Spinal cord (tissue), 10 donors: ENCODE measurements around the gene DNASE1. TPM values are rescaled to one million over a fixed set of nuclear protein-coding genes. Genes with fewer than 3 reads are reported as not detected.

Experiments
- DNase-seq, 6 donors: peaks; one replicate each; pipeline versions ENCODE4 v3.0.0 to v3.0.0-alpha.2; 2013 to 2015; ENCODE audit warnings: low spot score in 6 of 6, low read depth in 4 of 6
- H3K27ac ChIP-seq: one replicate; pipeline ENCODE4 v1.5.1; 2013; ENCODE audit warnings: low read depth, low read length, control low read depth
- H3K27me3 ChIP-seq: one replicate; pipeline ENCODE4 v1.6.1; 2013; ENCODE audit warnings: low read length; ENCODE audit not compliant: control insufficient read depth, insufficient read depth
- H3K36me3 ChIP-seq: one replicate; pipeline ENCODE4 v1.6.1; 2013; ENCODE audit warnings: low read length; ENCODE audit not compliant: control insufficient read depth, insufficient read depth
- H3K4me1 ChIP-seq: one replicate; pipeline ENCODE4 v1.6.1; 2013; ENCODE audit warnings: low read length; ENCODE audit not compliant: control insufficient read depth, insufficient read depth
- H3K4me3 ChIP-seq: one replicate; pipeline ENCODE4 v1.5.1; 2013; ENCODE audit warnings: low read depth, low read length, control low read depth
- H3K9me3 ChIP-seq: one replicate; pipeline ENCODE4 v1.6.1; 2013; ENCODE audit warnings: low read length; ENCODE audit not compliant: control insufficient read depth, insufficient read depth
- WGBS: methylation state at CpG from one replicate; pipeline ENCODE4 v1.1.5; 2013; ENCODE audit warnings: missing lambda C conversion rate; ENCODE audit not compliant: insufficient coverage; 5-methylcytosine and 5-hydroxymethylcytosine counted together
- polyA plus RNA-seq, 2 donors: library from polyadenylated mRNA; unstranded; fragments of 120-200 nt; gene quantifications; one replicate each; pipeline ENCODE4 v1.2.1, GENCODE V29; 2013; ENCODE audit not compliant: insufficient read length in 2 of 2
- total RNA-seq, 2 donors: library from RNA; depleted of rRNA in 1 of 2; stranded (reverse); fragments of 120-200 nt in 1 of 2; fragments of >200 nt in 1 of 2; gene quantifications; one replicate each; pipeline versions ENCODE4 v1.2.3 to v1.2.4, GENCODE V29; 2013 to 2014
- donor health status: healthy.

The DNASE1 gene
- total and polyA plus RNA-seq, 4 donors, result 23.5 to 37.6 (median 26.7) TPM

DNA sequence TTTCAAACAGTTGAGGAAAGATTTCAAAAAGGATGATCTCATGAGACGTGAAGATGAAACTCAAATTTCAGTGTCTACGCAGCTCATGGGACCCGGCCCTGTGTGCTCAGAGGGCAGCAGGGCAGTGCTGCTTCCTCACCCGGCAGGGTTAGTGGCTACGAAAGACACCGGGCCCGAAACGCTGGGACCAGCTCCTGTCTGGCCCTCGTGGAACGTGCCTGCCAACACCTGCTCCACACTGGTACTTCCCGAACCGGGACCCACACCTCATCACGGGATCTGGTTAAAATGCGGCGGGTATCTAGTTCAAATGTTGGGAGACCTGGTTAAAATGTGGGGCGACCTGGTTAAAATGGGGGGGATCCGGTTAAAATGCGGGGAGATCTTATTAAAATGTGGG lies 18.7 kb downstream of the DNASE1 start:
- WGBS, result 95% methylated on average over 18 of the region's 18 CpGs
- DNase-seq, result no peak

DNA sequence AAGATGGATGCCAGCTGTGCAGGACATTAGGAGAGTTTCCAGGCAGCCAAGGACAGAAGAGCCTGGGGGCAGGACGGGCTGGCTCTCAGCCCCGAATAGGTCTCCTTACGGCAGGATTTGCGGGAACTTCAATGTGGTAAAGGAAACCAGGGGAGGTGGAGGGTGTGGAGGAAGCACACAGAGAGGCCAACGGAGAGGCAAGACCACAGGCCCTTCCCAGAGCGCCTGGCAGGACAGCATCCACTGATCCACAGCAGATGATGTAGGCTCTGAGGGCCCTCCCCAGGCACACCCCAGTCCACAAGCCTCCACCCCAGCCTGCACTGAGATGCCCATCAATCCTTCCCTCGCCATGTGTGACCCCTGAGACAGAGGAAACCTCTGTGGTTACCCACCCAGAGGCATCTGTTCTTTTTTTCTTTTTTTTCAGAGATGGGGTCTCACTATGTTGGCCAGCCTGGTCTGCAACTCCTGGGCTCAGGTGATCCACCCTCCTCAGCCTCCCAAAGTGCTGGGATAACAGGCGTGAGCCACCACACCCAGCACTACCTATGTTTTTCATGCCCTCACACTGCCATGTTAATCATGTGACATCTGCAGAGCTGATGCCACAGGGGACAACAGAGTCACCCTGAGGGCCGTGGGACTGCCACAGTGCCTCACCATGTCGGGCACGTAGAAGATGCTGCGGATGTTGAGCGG lies 19.3 kb downstream of the DNASE1 start:
- Histone ChIP-seq H3K4me3 (no peak overlapping the region), H3K36me3 (peaks cover 90% of the 10 kb centered on the region), H3K4me1 (peaks cover 8% of the 10 kb centered on the region), H3K27me3 (no peaks in the 10 kb centered on the region), H3K9me3 (no peaks in the 10 kb centered on the region), H3K27ac (no peak overlapping the region)
- no peak for DNase-seq
- 98% methylated on average over 11 of the region's 13 CpGs for WGBS

More for the DNA sequence above, 18.7 kb downstream of the DNASE1 start:
- no peak overlapping the region for H3K4me3 ChIP-seq
- no peak overlapping the region for H3K27ac ChIP-seq
- H3K27me3 ChIP-seq, result no peaks in the 10 kb centered on the region
- H3K4me1 ChIP-seq, result peaks cover 8% of the 10 kb centered on the region
- no peaks in the 10 kb centered on the region for H3K9me3 ChIP-seq
- peaks cover 88% of the 10 kb centered on the region for H3K36me3 ChIP-seq

DNA sequence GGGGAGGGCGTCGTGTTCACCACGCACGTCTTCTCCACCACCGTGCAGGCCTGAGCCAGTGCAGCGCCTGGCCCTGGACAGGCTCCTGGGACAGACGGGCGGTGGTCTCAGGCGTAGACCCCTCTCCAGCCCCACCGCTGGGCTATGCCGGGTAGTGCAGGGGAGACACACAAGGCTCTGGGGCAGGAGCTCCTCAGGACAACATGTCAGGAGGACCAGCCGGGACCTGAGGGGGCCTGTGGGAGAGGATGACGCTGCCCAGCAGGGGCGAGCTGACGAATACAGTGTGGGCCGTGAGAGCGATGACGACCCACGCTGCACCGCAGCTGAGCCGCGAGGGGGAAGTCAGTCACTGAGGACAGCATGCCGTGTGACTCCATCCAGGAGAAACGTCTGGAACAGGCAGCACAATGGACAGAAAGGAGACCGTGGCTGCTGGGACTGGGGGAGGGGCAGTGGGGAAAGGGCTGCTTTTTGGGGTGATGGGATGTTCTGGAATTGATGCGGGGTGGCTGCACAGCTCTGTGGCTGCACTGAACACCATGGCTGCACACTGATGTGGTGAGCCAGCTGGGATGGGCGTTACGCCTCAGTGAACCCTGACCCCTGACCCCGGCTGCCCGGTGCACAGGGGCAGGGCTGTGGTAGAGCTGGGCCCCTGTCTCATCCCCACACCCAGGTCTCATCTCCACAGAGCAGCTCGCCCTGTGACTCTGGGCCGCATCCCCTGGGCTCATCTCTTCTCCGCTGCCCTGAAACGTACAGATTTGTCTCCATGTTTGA lies 20.2 kb downstream of the DNASE1 start:
- peaks cover 8% of the 10 kb centered on the region for H3K4me1 ChIP-seq
- 84% methylated on average over 33 of the region's 34 CpGs for WGBS
- peaks cover 93% of the 10 kb centered on the region for H3K36me3 ChIP-seq
- no peaks in the 10 kb centered on the region for H3K27me3 ChIP-seq
- DNase-seq, result no peak
- no peaks in the 10 kb centered on the region for H3K9me3 ChIP-seq
- H3K27ac ChIP-seq, result no peak overlapping the region
- no peak overlapping the region for H3K4me3 ChIP-seq

DNA sequence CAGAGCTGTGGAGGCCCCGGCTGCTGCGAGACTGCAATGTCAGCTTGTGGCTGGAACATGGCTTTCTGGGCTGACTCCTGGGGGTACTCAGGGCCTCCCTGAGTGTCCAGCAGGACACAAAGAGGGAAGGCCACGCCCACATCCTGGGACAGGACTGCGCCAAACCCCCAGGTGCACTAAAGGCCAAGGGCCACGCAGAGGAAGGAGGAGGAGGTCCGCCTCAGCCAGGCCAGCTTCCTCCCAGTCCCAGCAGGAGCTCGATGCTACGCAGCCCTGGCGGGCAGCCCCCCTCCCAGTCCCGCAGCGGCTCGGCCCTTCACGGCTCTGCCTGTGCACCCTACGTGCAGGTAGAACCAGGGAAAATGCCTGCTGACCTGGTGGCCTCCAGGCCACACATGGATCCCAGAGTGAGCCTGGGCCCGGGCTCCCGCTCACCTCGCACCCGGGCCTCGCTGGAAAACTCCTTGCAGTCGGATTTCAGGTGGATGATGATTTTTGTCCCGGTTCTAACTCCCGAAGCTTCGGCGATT lies 21.2 kb downstream of the DNASE1 start:
- Histone ChIP-seq H3K27ac (no peak overlapping the region), H3K36me3 (peaks cover 99% of the 10 kb centered on the region), H3K4me1 (peaks cover 12% of the 10 kb centered on the region), H3K27me3 (no peaks in the 10 kb centered on the region), H3K4me3 (no peak overlapping the region), H3K9me3 (no peaks in the 10 kb centered on the region)
- WGBS, result 82% methylated on average over 21 of the region's 24 CpGs
- DNase-seq, result no peak

DNA sequence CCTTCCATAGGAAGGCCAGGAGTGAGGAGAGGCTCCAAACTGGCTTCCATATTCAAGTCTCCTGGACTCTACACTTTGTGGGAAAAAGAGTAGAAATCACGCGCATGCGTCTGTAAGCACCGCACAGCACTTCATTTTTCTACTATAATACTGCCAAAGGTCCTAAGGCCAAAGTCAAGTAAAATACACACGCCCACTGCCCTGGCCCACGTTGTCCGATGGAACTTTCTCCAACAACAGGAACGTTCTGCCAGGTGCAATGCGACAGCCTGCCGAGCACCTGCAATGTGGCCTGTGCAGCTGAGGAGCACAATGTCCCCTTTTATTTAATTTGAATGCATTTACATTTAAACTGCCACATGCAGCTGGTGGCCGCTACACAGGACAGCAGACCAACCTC lies 23.5 kb downstream of the DNASE1 start:
- WGBS, result 69% methylated on average over 9 of the region's 11 CpGs
- Histone ChIP-seq H3K4me3 (no peak overlapping the region), H3K36me3 (peaks cover 92% of the 10 kb centered on the region), H3K9me3 (no peaks in the 10 kb centered on the region), H3K27ac (no peak overlapping the region), H3K4me1 (peaks cover 13% of the 10 kb centered on the region), H3K27me3 (no peaks in the 10 kb centered on the region)
- no peak for DNase-seq

DNA sequence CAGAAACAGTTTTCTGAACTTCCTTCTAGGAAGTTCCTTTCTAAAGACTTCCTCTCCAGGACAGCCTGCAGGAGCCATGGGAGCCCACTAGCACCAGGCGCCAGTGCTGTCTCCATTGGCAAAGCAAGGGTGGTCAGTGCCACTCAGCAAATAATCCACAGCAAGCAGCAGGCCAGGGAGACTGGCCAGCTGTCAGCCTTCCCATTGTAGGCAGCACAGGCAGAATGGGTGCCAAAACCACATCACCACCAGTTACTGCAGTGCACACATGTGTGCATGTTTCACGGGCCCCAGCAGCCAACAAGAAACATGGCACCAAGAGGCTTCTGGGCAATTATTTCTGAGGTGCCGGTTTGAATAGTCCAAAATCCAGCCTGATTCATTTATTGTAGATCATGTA lies 26.7 kb downstream of the DNASE1 start:
- no peaks in the 10 kb centered on the region for H3K27me3 ChIP-seq
- H3K4me1 ChIP-seq, result peaks cover 9% of the 10 kb centered on the region
- 54% methylated on average over 2 of the region's 3 CpGs for WGBS
- peaks cover 78% of the 10 kb centered on the region for H3K36me3 ChIP-seq
- H3K4me3 ChIP-seq, result no peak overlapping the region
- no peaks in the 10 kb centered on the region for H3K9me3 ChIP-seq
- peak overlapping the region; percentile 25 for H3K27ac ChIP-seq
- peak in 3 of 6 donors; percentile 11 to 61 (median 38) for DNase-seq

DNA sequence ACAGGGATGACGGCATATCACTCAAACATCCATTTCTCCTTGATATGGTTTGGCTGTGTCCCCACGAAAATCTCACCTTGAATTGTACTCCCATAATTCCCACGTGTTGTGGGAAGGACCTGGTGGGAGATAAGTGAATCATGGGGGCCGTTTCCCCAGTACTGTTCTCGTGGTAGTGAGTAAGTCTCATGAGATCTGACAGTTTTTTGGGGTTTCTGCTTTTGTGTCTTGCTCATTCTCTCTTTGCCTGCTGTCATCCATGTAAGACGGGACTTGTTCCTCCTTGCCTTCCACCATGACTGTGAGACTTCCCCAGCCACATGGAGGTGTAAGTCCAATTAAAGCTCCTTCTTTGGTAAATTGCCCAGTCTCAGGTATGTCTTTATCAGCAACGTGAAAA lies 32.5 kb downstream of the DNASE1 start:
- H3K27me3 ChIP-seq, result no peaks in the 10 kb centered on the region
- H3K36me3 ChIP-seq, result peaks cover 59% of the 10 kb centered on the region
- WGBS, result 100% methylated on average over 2 of the region's 7 CpGs

DNA sequence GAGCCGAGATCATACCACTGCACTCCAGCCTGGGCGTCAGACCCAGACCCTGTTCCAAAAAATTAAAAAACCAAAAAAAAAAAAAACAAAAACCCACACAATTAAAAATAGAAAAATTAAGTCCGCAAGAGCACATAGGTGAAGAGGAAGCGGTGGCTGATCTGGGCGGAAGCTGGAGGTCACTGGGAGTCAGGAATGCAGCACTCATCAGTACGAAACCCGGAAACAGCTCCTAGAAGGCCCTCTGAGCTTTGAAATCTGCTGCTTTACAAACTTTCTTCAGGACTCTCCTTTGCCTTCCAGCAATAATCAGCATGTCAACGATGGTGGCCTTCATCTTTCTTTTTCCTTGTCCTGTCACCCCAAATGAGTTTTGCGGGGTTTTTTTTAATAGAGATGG lies 33.3 kb downstream of the DNASE1 start:
- Histone ChIP-seq H3K36me3 (peaks cover 52% of the 10 kb centered on the region), H3K4me1 (peaks cover 12% of the 10 kb centered on the region), H3K27me3 (no peaks in the 10 kb centered on the region), H3K4me3 (no peak overlapping the region), H3K27ac (no peak overlapping the region), H3K9me3 (no peaks in the 10 kb centered on the region)
- no peak for DNase-seq
- 91% methylated on average over 6 of the region's 9 CpGs for WGBS

More for the DNA sequence above, 32.5 kb downstream of the DNASE1 start:
- DNase-seq, result no peak
- Histone ChIP-seq H3K9me3 (no peaks in the 10 kb centered on the region), H3K4me3 (no peak overlapping the region), H3K4me1 (peaks cover 12% of the 10 kb centered on the region), H3K27ac (no peak overlapping the region)

DNA sequence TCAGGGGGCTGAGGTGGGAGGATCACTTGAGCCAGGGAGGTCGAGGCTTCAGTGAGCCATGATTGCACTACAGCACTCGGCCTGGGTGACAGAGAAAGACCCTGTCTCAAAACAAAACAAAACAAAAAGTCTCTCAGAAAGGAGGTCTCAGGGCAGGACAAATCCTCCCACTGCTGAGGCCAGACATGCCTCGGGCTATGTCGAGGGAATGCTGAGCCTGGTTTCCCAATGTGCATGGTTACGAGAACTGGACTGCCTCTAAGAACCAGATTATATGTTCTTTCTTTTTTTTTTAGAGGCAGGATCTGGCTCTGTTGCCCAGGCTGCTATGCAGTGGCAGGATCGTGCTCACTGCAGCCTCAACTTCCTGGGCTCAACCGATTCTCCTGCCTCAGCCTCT lies 35.2 kb downstream of the DNASE1 start:
- H3K4me3 ChIP-seq, result no peak overlapping the region
- H3K27ac ChIP-seq, result peak overlapping the region; percentile 22
- H3K36me3 ChIP-seq, result peaks cover 50% of the 10 kb centered on the region

More for the DNA sequence above, 35.2 kb downstream of the DNASE1 start:
- peaks cover 12% of the 10 kb centered on the region for H3K4me1 ChIP-seq
- DNase-seq, result no peak
- no peaks in the 10 kb centered on the region for H3K27me3 ChIP-seq
- 96% methylated on average over 7 of the region's 7 CpGs for WGBS
- H3K9me3 ChIP-seq, result no peaks in the 10 kb centered on the region
